HEK293T (cell line): ENCODE measurements around the gene LGALS1.
"Not testable (repeated sequence)": the region's sequence is repeated elsewhere in the genome, so short reads cannot be mapped to it uniquely, and the experiment has no call there.

Experiments
- CTCF ChIA-PET: fragments of 350-600 bp; formaldehyde crosslinking; extraction: SDS; loops from one replicate; lab custom pipeline; 2021; ENCODE audit warnings: antibody characterized with exemption, inconsistent platforms; lab: Yijun Ruan, JAX
- POLR2A ChIA-PET: fragments of 350-600 bp; formaldehyde crosslinking; extraction: SDS; loops from one replicate; lab custom pipeline; 2020; ENCODE audit warnings: antibody characterized with exemption, inconsistent platforms; lab: Yijun Ruan, JAX
- DNase-seq: peaks from one replicate; pipeline ENCODE4 v3.0.0; 2012; ENCODE audit warnings: mixed read lengths; ENCODE audit errors: extremely low spot score
- ARNT ChIP-seq: fragments of 450-650 bp; IDR thresholded peaks from 2 replicates; pipeline ENCODE4 v1.6.1; 2017; ENCODE audit warnings: mild to moderate bottlenecking
- BHLHE40 ChIP-seq: fragments of 450-650 bp; IDR thresholded peaks from 2 replicates; pipeline ENCODE4 v1.6.1; 2016; ENCODE audit warnings: mild to moderate bottlenecking, moderate library complexity, borderline replicate concordance
- CTBP1 ChIP-seq: fragments of 450-650 bp; IDR thresholded peaks from 2 replicates; pipeline ENCODE4 v1.6.1; 2016; ENCODE audit warnings: borderline replicate concordance
- ELF4 ChIP-seq: fragments of 450-650 bp; IDR thresholded peaks from 2 replicates; pipeline ENCODE4 v1.6.1; 2017; ENCODE audit warnings: antibody characterized with exemption
- FOXA1 ChIP-seq: fragments of 450-650 bp; IDR thresholded peaks from 2 replicates; pipeline ENCODE4 v1.6.1; 2016; ENCODE audit warnings: mild to moderate bottlenecking
- FOXK2 ChIP-seq: fragments of 450-650 bp; IDR thresholded peaks from 2 replicates; pipeline ENCODE4 v1.6.1; 2016; ENCODE audit warnings: mild to moderate bottlenecking
- FOXM1 ChIP-seq: fragments of 450-650 bp; IDR thresholded peaks from 2 replicates; pipeline ENCODE4 v1.6.1; 2017; ENCODE audit warnings: mild to moderate bottlenecking, borderline replicate concordance
- HDGF ChIP-seq: fragments of 450-650 bp; IDR thresholded peaks from 2 replicates; pipeline ENCODE4 v1.6.1; 2017; ENCODE audit warnings: antibody characterized with exemption, borderline replicate concordance
- L3MBTL2 ChIP-seq: fragments of 450-650 bp; conservative IDR thresholded peaks from 2 replicates; pipeline ENCODE4 v1.6.1; 2016; ENCODE audit warnings: mild to moderate bottlenecking
- LEF1 ChIP-seq: fragments of 450-650 bp; IDR thresholded peaks from 2 replicates; pipeline ENCODE4 v1.6.1; 2017; ENCODE audit warnings: mild to moderate bottlenecking, borderline replicate concordance
- NFRKB ChIP-seq: fragments of 450-650 bp; IDR thresholded peaks from 2 replicates; pipeline ENCODE4 v1.6.1; 2016; ENCODE audit warnings: mild to moderate bottlenecking, moderate library complexity
- PKNOX1 ChIP-seq: fragments of 450-650 bp; IDR thresholded peaks from 2 replicates; pipeline ENCODE4 v1.6.1; 2016
- SP1 ChIP-seq: fragments of 450-650 bp; IDR thresholded peaks from 2 replicates; pipeline ENCODE4 v1.6.1; 2017
- SUZ12 ChIP-seq: fragments of 450-650 bp; IDR thresholded peaks from 2 replicates; pipeline ENCODE4 v1.6.1; 2016; ENCODE audit warnings: mild to moderate bottlenecking
- TARDBP ChIP-seq: fragments of 450-650 bp; IDR thresholded peaks from 2 replicates; pipeline ENCODE4 v1.6.1; 2016
- ZNF384 ChIP-seq: fragments of 450-650 bp; IDR thresholded peaks from 2 replicates; pipeline ENCODE4 v1.6.1; 2016

The LGALS1 gene

GRCh38 chr22:37713761-37714160 is 38.3 kb downstream of the LGALS1 start:
- CTCF ChIA-PET = interaction anchor here (1.1 kb wide), 1 partner anchor 18 kb away, joined by 3 read pairs; no protein-coding TSS in a partner anchor
- POLR2A ChIA-PET = interaction anchor here (1.8 kb wide), 1 partner anchor 56 kb away, joined by 5 read pairs; the partner anchor contains the start of gene PDXP

GRCh38 chr22:37714634-37715033 is 39.2 kb downstream of the LGALS1 start:
- TF ChIP-seq TARDBP (no peak), LEF1 (no peak), BHLHE40 (no peak), ZNF384 (no peak), L3MBTL2 (no peak), FOXK2 (no peak), ELF4 (no peak), PKNOX1 (no peak), NFRKB (no peak), FOXM1 (no peak), SP1 (no peak), CTBP1 (no peak), SUZ12 (no peak), FOXA1 (no peak), ARNT (no peak), HDGF (no peak)
- ChIA-PET CTCF (no interaction called here), POLR2A (interaction anchor here (0.6 kb wide), 1 partner anchor 61 kb away, joined by 3 read pairs; no protein-coding TSS in a partner anchor)
- DNase-seq = no peak

More at GRCh38 chr22:37713761-37714160, 38.3 kb downstream of the LGALS1 start:
- TF ChIP-seq SUZ12 (no peak), LEF1 (no peak), TARDBP (no peak)
- DNase-seq = no peak

GRCh38 chr22:37715760-37716159 is 40.3 kb downstream of the LGALS1 start:
- ChIA-PET CTCF (no interaction called here), POLR2A (no interaction called here)
- DNase-seq = no peak
- TF ChIP-seq SP1 (no peak), PKNOX1 (no peak), HDGF (no peak)

- TF ChIP-seq BHLHE40 (no peak), LEF1 (no peak), SUZ12 (no peak), FOXM1 (no peak), L3MBTL2 (no peak), ZNF384 (no peak), PKNOX1 (no peak), NFRKB (no peak), FOXA1 (no peak), TARDBP (no peak), HDGF (no peak), SP1 (no peak), ELF4 (no peak), FOXK2 (no peak), CTBP1 (no peak), ARNT (no peak)
- no peak for DNase-seq
- CTCF ChIA-PET = no interaction called here
- POLR2A ChIA-PET = interaction anchor here (1.2 kb wide), 1 partner anchor 88 kb away, joined by 3 read pairs; a partner anchor contains a TSS
Measured at GRCh38 chr22:37716708-37717107, 41.3 kb downstream of the LGALS1 start.

GRCh38 chr22:37717235-37717634 is 41.8 kb downstream of the LGALS1 start:
- DNase-seq, CTCF ChIA-PET: not testable (repeated sequence)
- POLR2A ChIA-PET = interaction anchor here (1.2 kb wide), 1 partner anchor 88 kb away, joined by 3 read pairs; a partner anchor contains a TSS

GRCh38 chr22:37717746-37718305 is 42.4 kb downstream of the LGALS1 start:
- POLR2A ChIA-PET = interaction anchor here (1.2 kb wide), 1 partner anchor 87 kb away, joined by 3 read pairs; a partner anchor contains a TSS
- CTCF ChIA-PET, DNase-seq: not testable (repeated sequence)

- CTCF ChIA-PET = no interaction called here
Measured at GRCh38 chr22:37725551-37726240, 50.3 kb downstream of the LGALS1 start.

More at GRCh38 chr22:37725551-37726240, 50.3 kb downstream of the LGALS1 start:
- POLR2A ChIA-PET = no interaction called here
- DNase-seq = no peak
- TF ChIP-seq FOXK2 (no peak), NFRKB (no peak), HDGF (no peak), PKNOX1 (no peak), LEF1 (no peak), FOXM1 (no peak), ZNF384 (no peak)
